Measurements from ENCODE around the gene GRHL1. TPM values are rescaled to one million over a fixed set of nuclear protein-coding genes. Genes with fewer than 3 reads are reported as not detected.

Gene GRHL1
- total and polyA plus RNA-seq, 9 of the 15 experiments (the other 6 are each of a cell fraction or from before 2014, with no cell fraction given), result 1.7 to 6.1 (median 4.7) TPM

GRCh38 chr2:9973690-9974089 is 22.2 kb downstream of the GRHL1 start (continued):
- TF ChIP-seq TRIM28 (IDR thresholded peaks at IDR 0.05) (no peak), TSC22D4 (tag; IDR thresholded peaks at IDR 0.05) (no peak), SLC30A9 (CRISPR knock-in tag; IDR thresholded peaks at IDR 0.05) (no peak), GTF2A2 (tag; IDR thresholded peaks at IDR 0.05) (no peak)
- TF ChIP-seq, protein P1, sequence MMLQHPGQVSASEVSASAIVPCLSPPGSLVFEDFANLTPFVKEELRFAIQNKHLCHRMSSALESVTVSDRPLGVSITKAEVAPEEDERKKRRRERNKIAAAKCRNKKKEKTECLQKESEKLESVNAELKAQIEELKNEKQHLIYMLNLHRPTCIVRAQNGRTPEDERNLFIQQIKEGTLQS (IDR thresholded peaks at IDR 0.05), result no peak
- TF ChIP-seq, protein P1 (CRISPR knock-in tag; conservative IDR thresholded peaks at IDR 0.05), result no peak

GRCh38 chr2:9974343-9974742 is 22.9 kb downstream of the GRHL1 start:
- WGBS (ENCODE audit: insufficient coverage, low coverage, missing lambda C conversion rate), result 95% methylated on average over 4 of the region's 4 CpGs
- in situ Hi-C loops (cut with MboI), result no loop called here
- TF ChIP-seq MCM2 (IDR thresholded peaks at IDR 0.05; ENCODE audit: low read depth) (no peak), MIER1 (IDR thresholded peaks at IDR 0.05; ENCODE audit: low read depth) (no peak), RAD21 (CRISPR knock-in tag; conservative IDR thresholded peaks at IDR 0.05 in 1 of 2, IDR thresholded peaks at IDR 0.05 in 1 of 2) (no peak), ARHGAP35 (IDR thresholded peaks at IDR 0.05; ENCODE audit: partially characterized antibody) (no peak), JUND (IDR thresholded peaks at IDR 0.05; ENCODE audit: borderline replicate concordance, low read depth, low read length) (no peak), JUND (tag; IDR thresholded peaks at IDR 0.05; ENCODE audit: borderline replicate concordance, low read depth, low read length) (no peak), ZNF780A (CRISPR knock-in tag; IDR thresholded peaks at IDR 0.05) (no peak), TEAD4 (IDR thresholded peaks at IDR 0.05; ENCODE audit: low read length) (no peak), TEAD4 (CRISPR knock-in tag; IDR thresholded peaks at IDR 0.05; ENCODE audit: borderline replicate concordance) (no peak), ARID3A (IDR thresholded peaks at IDR 0.05; ENCODE audit: borderline replicate concordance, low read depth, low read length) (no peak), POLR2B (IDR thresholded peaks at IDR 0.05; ENCODE audit: low read depth, partially characterized antibody) (no peak), ZNF239 (CRISPR knock-in tag; IDR thresholded peaks at IDR 0.05) (no peak), CBX1 (IDR thresholded peaks at IDR 0.05; ENCODE audit: low read depth) (no peak), SP1 (CRISPR knock-in tag; IDR thresholded peaks at IDR 0.05) (no peak)

More at GRCh38 chr2:9974343-9974742, 22.9 kb downstream of the GRHL1 start:
- ATAC-seq, result no peak
- Histone ChIP-seq H3K4me1 (replicated peaks in 1 of 2; ENCODE audit: control insufficient read depth in 2 of 2, insufficient read depth in 2 of 2, low read length in 2 of 2) (peaks cover 0 to 8% of the 10 kb centered on the region in 2 experiments; a peak in 3 of 5 replicates), H2AFZ (ENCODE audit: low read depth, low read length) (no peak overlapping the region), H3K9ac (ENCODE audit: insufficient read depth in 1 of 2, low read depth in 2 of 2, low read length in 2 of 2) (no peak overlapping the region), H3K36me3 (ENCODE audit: control insufficient read depth, insufficient read depth, low read length) (peaks cover 4% of the 10 kb centered on the region; the same call in 2 of the 3 replicates), H3K27ac (ENCODE audit: extremely low read depth, low read depth, low read length) (no peak overlapping the region), H3K4me3 (no peak overlapping the region), H3K79me2 (ENCODE audit: control insufficient read depth, insufficient read depth, low read length) (no peaks in the 10 kb centered on the region), H3K4me2 (ENCODE audit: insufficient read depth, low read length) (no peak overlapping the region), H3K9me3 (replicated peaks; ENCODE audit: control insufficient read depth, insufficient read depth, low read depth, low read length) (no peaks in the 10 kb centered on the region; the same call in 1 of the 2 replicates), H3K9me1 (ENCODE audit: control insufficient read depth, insufficient read depth, low read length) (no peaks in the 10 kb centered on the region), H4K20me1 (replicated peaks; ENCODE audit: control insufficient read depth, insufficient read depth, low read length) (no peaks in the 10 kb centered on the region), H3K27me3 (ENCODE audit: control insufficient read depth in 2 of 2, insufficient read depth in 2 of 2, low read length in 2 of 2) (no peaks in the 10 kb centered on the region)
- ChIA-PET POLR2A (interaction anchor here (0.6 to 1.4 kb wide), 3 partner anchors 10 to 154 kb away, joined by 3 to 6 read pairs (median 3); no protein-coding TSS in a partner anchor), CTCF (ENCODE audit: low intra/inter-chr PET ratio) (no interaction called here)
- intact Hi-C loops (cut with micrococcal nuclease), result no loop called here
- BruUV-seq (replicated peaks), result no TSS peak
- FAIRE-seq, result no peak
- no peak for DNase-seq (ENCODE audit: extremely low read depth in 1 of 4, low spot score in 3 of 4)

Measured in K562 (cell line).